Measurements from ENCODE around the gene GIGYF2.

The GIGYF2 gene

GRCh38 chr2:232721882-232722281 lies 24.8 kb downstream of the GIGYF2 start:
- TF ChIP-seq CTCF (IDR thresholded peaks at IDR 0.05; ENCODE audit: low read depth, low read length, missing control alignments): no peak
- H3K4me3 ChIP-seq (ENCODE audit: low read depth, low read length): no peak overlapping the region
- in situ Hi-C loops (cut with HindIII; ENCODE audit: low sequenced_read_pairs): no loop called here
- no peak for DNase-seq (ENCODE audit: low read depth)

- TF ChIP-seq CTCF (IDR thresholded peaks at IDR 0.05; ENCODE audit: low read depth, low read length, missing control alignments): no peak
- in situ Hi-C loops (cut with HindIII; ENCODE audit: low sequenced_read_pairs): no loop called here
- H3K4me3 ChIP-seq (ENCODE audit: low read depth, low read length): no peak overlapping the region
- DNase-seq (ENCODE audit: low read depth): no peak
Measured at GRCh38 chr2:232723027-232723426, 25.9 kb downstream of the GIGYF2 start.

GRCh38 chr2:232728785-232729184 lies 31.7 kb downstream of the GIGYF2 start:
- DNase-seq (ENCODE audit: low read depth): no peak
- no peak overlapping the region for H3K4me3 ChIP-seq (ENCODE audit: low read depth, low read length)
- in situ Hi-C loops (cut with HindIII; ENCODE audit: low sequenced_read_pairs): loop anchor here (5.0 kb wide), 1 partner anchor 41 kb away; no protein-coding TSS in a partner anchor
- no peak for TF ChIP-seq CTCF (IDR thresholded peaks at IDR 0.05; ENCODE audit: low read depth, low read length, missing control alignments)

- no peak for DNase-seq (ENCODE audit: low read depth)
- in situ Hi-C loops (cut with HindIII; ENCODE audit: low sequenced_read_pairs): no loop called here
- TF ChIP-seq CTCF (IDR thresholded peaks at IDR 0.05; ENCODE audit: low read depth, low read length, missing control alignments): no peak
- H3K4me3 ChIP-seq (ENCODE audit: low read depth, low read length): no peak overlapping the region
Measured at GRCh38 chr2:232731470-232731869, 34.3 kb downstream of the GIGYF2 start.

GRCh38 chr2:232741294-232741693 lies 44.2 kb downstream of the GIGYF2 start:
- no peak for TF ChIP-seq CTCF (IDR thresholded peaks at IDR 0.05; ENCODE audit: low read depth, low read length, missing control alignments)
- no peak for DNase-seq (ENCODE audit: low read depth)
- in situ Hi-C loops (cut with HindIII; ENCODE audit: low sequenced_read_pairs): no loop called here
- H3K4me3 ChIP-seq (ENCODE audit: low read depth, low read length): no peak overlapping the region

GRCh38 chr2:232741972-232742371 lies 44.8 kb downstream of the GIGYF2 start:
- DNase-seq (ENCODE audit: low read depth): no peak
- H3K4me3 ChIP-seq (ENCODE audit: low read depth, low read length): no peak overlapping the region
- in situ Hi-C loops (cut with HindIII; ENCODE audit: low sequenced_read_pairs): no loop called here
- no peak for TF ChIP-seq CTCF (IDR thresholded peaks at IDR 0.05; ENCODE audit: low read depth, low read length, missing control alignments)

- no peak for DNase-seq (ENCODE audit: low read depth)
- in situ Hi-C loops (cut with HindIII; ENCODE audit: low sequenced_read_pairs): no loop called here
Measured at GRCh38 chr2:232744963-232745362, 47.8 kb downstream of the GIGYF2 start.

More at GRCh38 chr2:232744963-232745362, 47.8 kb downstream of the GIGYF2 start:
- H3K4me3 ChIP-seq (ENCODE audit: low read depth, low read length): no peak overlapping the region
- TF ChIP-seq CTCF (IDR thresholded peaks at IDR 0.05; ENCODE audit: low read depth, low read length, missing control alignments): no peak
